DMS53 (cell line): ENCODE results near the gene ATP2B1.
A peak's percentile ranks its signal among the peaks of the same experiment; 100 is the strongest.

ENCODE experiments used
- DNase-seq: peaks from one replicate; lab custom pipeline; 2025; lab: John Stamatoyannopoulos, UW

The ATP2B1 gene

DNA sequence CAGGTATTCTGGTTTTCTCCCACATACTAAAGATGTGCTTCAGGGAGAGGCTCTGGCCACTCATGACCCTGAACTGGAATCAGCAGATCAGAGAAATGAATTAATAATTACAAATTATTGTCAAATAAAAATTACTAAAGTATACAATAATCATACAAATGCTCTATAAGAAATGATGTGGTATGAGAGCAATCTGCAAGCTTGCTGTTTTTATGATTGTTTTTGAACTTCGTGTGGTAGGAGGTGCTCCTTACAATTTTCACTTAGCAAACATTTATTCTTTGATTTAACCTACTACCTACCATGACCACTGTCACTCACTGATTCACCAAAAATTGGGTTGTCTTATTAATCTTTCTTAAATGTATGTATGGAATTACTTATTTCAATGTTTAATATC is 16.2 kb downstream of the ATP2B1 start:
- no peak for DNase-seq

DNA sequence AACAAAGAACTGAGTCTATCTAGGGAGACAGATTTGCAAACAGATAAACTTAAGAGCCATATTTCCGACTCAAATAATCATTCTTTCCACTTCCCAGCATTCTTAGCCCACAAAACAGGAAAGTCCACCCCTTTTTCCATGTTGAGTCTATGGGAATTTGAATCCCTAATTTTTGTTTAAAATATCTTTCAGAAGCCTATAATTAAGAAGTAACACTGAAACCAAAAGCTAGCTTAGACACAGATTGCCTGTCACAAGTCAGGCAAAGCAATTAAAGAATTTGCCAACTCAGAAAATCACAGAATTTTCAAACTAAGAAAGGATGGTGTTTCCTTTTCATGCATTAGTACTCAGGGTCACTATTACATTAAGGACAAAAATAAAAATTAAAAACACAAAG is 17.0 kb downstream of the ATP2B1 start:
- DNase-seq, result no peak

DNA sequence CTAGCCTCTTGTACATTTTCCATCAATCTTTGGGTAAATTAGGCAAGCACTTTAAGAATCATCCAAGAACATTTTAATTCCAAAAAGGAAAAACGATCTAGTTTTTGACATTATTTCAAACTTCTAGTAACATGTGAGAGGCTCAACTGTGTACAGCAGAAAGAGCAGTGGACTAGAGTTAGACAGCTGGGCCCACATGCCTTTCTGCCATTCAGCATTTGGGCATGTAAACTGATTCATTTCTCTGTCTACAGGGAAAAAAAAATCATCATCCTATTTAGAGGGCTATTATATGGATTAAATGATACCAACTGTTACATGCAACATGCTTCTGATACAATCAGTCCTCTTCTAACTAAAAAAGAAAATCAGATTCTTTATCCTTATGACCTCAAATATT is 17.7 kb downstream of the ATP2B1 start:
- DNase-seq, result no peak

DNA sequence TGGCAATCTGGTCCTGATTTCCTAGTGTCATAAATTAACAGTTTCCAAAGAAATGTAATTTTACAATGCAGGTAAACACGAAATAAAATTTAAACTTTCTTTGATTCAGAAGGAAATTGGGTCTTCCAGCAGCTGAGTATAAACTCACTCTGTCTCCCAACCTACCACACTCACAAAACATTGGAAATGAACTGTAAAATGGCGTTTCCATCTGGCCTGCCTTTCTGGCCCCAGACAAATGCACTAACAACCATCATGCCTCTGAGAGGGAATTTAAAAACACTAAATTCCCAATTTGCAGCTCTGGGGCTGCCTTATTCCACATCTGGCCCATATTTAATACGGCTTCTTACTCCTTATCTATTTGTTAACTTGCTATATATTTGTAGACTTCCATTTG is 19.3 kb downstream of the ATP2B1 start:
- DNase-seq, result no peak

DNA sequence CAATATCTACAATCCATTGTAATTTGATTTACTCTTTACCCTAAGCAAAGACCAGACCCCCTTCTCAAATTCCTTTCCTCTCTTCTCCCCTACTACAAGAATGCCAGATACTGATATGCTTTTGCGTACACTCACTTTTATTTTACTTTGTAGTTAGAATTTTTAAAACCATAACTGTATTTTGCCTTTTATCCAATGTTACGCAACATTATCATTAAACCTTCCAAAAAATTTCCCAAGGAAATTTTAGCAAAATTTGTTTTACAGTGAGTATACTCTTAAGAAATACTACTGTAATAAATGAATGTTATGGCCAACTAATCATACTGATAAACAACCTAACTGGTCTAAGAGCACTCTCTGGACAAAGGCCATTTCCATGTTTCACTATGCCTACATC is 22.3 kb downstream of the ATP2B1 start:
- DNase-seq, result no peak

DNA sequence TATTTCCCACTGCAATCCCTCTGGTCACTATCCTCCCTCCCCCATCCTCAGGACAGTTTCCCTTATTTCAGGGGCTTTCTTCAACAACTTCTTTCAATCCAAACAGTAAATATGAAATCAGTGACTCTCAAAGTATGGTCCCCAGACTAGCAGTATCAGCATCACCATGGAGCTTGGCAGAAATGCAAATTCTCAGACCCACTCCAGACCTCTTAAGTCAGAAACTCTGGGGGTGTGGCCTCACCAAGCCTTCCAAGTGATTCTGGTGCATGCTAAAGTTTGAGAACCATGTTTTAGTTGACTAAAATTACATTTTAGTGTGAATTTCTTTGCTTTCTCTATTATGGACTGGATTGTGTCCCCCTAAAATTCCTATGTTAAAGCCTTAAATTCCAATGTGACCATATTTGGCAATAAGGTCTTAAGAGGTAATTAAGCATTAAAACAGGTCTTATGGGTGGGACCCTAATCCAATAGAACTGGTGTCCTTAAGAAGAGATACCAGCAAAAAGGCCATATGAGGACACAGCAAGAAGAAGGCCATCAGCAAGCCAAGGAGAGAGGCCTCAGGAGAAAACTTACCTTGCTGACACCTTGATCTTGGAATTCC is 23.2 kb downstream of the ATP2B1 start:
- DNase-seq, result no peak

DNA sequence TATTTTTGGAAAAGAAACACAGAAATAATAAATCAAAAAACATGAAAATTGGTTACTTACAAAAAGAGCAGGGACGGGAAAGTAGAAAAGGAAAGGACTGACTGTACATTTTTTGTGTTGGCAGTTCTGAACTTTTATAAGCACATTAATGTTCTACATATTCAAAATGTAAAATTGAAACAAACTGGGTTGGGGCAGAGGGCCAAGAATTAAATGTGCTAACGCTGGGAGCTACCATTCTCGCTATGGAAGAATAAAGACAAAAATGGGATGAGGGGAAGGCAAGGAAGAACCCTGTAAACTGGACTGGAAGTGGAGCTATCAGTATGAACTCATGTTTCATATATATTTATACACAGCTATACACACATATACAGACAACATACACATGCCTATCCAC is 24.5 kb downstream of the ATP2B1 start:
- DNase-seq, result no peak

DNA sequence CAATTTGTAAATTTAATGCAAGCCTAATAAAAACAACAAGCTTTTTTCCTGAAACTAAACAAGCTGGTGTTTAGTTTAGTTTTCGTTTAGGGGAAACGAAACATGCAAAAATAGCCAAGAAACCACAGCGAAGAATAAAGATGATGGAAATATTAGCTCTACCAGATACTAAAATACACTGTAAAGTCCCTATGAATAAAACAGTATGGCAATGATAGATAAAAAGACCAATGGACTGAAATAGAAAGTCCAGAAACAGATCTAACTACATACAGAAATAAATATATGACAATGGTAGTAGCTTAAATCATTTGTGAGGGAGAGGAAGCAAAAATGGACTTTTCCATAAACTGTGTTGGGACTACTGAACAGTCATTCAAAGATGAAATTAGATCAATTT is 26.4 kb downstream of the ATP2B1 start:
- DNase-seq, result no peak

DNA sequence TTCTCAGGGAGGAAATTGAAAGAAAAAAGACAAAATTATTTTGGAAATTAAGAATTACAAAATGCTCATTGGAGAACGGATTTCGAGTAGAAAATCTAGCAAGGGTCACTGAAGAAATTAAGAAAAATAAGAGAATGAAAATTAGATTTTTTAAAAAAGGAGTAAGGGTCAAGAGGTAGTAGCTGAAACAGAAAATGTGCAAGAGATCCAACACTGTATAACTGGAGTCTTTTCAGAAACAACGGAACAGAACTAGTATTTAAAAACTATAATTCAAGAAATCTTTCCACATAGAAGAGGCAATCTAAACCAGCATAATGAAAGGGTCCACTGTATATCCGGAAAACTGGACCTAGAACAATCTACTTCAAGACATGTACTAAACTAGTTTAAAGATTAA is 28.2 kb downstream of the ATP2B1 start:
- no peak for DNase-seq

DNA sequence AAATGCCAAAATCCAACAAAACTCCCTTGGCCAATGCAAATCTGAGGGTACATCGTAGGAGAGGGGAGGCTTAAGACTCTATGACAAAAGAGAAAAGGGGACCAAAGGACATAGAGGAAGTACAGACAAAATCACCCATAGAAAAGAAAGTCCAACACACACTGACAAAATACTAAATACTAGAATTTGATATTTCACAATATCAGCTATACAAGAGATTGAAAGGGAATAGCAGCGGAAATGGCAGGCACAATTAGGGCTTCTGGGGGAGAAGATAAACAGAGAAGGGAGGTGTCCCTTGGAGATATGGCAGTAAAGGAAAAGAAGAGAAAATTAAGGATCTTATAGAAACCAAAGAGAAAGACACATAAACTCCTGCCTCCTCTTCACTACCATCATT is 29.0 kb downstream of the ATP2B1 start:
- no peak for DNase-seq

DNA sequence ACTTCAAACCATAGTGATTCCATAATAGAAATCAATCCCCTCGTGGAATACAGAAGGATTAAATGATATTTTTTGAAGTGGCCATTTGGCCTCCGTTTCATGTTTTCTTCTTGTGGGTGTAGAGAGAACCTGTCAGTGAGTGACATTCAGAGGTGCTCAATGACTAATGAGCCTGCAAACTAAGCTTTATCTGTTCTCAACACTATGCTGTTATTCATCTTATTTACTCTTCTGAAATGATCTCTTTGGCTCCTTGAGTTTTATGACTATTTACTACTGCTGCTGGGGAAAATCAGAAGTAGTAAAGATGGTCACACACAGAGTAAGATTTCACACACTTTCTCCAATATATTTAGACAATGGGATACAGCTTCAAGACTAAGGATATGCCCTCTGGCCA is 30.4 kb downstream of the ATP2B1 start:
- DNase-seq, result peak; percentile 11

DNA sequence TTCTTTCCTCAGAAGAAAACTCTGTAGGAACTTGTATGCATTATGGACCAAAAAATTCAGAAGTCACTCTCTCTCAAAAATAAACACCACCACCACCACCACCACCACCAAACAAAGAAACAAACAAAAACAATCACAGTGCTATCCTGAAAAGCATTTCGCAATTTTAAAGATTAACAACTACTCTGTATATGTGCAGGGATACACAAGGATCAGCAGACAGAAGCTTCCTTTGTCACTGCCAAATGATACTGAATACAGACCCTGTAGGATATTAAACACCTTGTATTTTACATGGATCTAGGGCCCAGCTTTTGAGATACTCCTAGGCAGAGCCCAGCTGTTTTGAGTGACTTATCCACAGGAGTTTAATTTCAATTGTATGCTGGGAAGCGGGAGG is 31.7 kb downstream of the ATP2B1 start:
- DNase-seq, result no peak

DNA sequence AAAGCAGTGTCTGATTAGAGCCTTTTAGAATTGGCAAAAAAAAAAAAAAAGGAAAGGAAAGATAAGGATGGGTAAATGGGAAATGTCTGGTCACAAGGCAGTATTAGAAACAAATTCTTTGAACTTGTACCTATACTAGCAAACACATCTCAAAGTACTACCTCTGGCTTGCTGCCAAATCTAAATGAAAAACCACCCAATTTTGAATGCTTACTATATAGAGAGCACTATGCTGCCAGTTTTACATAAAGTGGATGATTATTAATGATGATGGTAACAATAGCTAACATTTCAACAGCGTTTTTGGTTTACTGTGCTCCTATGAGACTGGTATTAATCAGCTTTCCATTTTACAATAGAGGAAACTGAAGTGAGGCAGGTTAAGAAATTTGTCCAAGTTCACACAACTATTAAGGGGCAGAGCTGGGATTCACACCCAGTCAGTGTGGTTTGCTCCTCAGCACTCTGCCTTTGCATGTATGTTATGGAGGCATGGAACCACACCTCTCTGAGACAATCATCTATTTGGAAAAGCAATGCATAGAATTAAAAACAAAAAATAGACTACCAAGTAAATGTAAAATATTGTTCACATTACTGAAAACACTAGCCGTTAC is 34.2 kb downstream of the ATP2B1 start:
- no peak for DNase-seq

DNA sequence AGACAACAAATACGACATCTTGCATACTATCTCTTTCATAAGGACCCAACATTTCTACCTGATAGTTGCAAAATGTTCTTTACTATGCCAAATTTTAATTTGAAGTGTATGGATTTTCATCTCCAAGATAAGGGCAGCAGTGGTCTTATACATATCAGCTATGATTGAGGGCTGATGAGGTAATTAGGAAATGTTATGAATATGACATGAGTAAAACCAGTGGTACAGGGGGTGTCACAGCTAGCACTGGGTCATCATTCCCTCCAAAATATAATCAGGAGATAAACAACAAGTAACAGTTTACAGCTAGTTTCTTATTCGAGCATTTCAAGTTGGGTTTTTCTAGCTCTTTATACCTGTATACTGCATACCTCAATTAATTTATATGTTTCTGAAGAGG is 35.0 kb downstream of the ATP2B1 start:
- DNase-seq, result no peak

DNA sequence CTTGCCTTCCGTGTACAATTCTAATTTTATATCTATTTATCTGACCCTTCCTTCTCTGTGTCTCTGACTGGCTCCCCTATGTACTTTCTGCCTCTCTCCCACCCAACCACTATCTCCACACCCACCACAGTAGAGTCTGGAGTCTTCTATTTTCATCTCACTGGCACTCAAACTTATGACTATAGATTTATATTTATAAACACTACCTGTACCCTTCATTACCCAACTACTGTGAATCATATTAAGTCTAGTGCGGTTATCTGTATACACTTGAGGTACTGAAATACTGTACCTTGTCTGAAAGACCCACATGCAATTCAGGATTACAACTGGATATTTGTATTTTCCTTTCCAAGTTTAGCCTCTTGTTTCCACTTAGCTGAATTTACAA is 36.1 kb downstream of the ATP2B1 start:
- DNase-seq, result no peak

DNA sequence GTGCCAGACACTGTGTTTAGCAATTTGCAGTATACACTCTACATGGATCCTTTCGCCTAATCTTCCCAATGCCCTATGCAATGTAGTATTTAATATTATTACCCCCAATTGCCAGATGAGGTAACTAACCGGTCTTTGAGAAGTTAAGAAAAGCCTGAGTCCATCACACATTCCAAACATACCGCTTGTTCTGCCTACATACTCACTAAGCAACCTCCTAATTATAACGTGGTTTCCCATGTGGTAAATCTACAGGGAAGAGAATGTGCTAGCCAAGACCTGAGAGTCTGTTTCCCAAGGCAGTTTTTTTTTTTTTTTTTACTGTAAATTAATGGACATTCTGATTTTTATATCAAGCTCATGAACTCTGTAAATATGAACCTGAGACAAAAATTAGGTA is 37.2 kb downstream of the ATP2B1 start:
- no peak for DNase-seq

DNA sequence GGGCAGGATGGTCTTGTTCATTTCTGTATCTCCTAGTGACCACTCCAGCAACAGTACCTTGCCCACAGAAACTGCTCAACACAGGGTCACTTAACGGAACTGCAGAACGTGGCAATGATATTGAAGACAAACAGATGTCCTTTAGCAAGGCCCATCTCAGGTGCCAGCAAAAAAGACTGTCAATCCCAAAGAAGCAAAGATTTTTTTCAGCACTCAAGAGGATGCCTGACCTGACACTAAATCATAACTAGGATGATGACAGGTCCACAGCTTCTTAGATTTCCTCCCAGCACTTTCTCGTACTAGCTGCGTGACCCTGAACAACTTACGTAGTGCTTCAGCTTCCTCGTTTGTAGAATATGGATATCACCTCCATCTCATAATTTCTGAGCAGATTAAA is 39.4 kb downstream of the ATP2B1 start:
- DNase-seq, result no peak

DNA sequence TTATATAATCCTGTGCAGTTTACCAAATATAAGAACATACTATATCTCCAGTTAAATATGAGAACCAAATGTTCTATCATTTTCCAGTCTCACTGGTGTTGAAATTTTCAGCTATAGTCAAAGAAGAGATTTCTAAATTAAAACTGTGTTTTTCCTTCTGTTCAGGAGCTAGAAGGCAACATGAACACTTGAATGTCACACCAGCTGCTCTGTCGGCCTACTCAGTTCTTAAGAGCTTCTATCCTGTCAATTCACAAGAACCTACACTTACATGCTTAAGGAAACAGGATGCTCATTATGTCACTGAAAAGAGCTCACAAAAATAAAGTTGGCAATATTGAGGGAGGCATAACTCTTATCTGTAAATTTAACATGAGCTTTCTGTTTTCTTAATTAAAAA is 43.1 kb downstream of the ATP2B1 start:
- DNase-seq, result no peak

DNA sequence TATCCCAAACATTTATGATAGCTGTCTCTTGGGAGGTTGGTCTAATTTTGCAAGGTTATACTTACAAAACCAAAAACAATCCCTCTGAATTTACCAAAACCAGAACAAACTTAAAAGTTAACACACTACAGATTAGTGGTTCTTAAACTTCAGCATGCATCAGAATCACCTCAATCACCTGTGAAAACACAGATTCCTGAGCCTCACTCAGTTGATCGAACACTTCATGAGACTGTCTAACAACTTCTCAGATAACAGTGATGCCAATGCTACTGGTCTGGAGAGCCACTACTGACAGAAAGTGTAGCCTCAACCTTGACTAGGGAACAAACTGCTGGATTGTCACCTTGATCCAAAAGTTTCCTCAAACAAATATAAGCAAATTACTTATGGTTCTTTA is 44.2 kb downstream of the ATP2B1 start:
- no peak for DNase-seq

DNA sequence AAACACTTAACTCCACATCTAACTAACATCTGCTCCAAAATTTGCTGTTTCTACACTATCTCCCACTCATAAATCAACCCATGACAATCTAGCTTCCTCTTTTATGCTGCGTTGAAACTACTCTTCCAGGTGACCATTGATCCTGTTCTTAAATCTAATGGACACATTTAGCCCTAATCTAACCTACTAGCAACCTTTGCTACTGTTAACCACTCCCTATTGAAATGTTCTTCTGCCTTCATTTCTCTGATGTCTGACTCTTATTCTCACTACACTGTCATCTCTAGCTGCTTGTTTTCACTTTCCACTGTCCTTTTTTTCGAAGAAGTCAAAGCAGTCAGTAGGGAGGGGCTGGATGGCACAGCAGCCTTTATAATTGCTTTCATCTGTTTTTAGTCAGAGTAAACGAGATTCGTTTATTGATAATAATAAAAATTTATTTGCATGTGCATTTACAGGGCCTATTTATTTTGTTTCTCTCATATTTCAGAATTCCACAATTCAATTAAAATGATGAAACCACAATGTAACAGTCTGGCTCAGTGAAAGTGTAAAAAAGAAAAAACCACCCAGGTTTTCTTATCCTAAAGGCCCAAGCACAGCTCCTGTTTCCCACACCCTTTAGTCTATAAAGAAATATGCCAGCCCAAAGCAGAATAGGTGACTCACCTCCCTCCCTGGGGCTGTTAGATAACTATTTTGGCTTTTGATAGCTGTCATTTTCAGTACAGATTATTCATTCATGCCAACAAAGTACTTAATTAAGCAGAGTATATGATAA is 44.9 kb downstream of the ATP2B1 start:
- no peak for DNase-seq

DNA sequence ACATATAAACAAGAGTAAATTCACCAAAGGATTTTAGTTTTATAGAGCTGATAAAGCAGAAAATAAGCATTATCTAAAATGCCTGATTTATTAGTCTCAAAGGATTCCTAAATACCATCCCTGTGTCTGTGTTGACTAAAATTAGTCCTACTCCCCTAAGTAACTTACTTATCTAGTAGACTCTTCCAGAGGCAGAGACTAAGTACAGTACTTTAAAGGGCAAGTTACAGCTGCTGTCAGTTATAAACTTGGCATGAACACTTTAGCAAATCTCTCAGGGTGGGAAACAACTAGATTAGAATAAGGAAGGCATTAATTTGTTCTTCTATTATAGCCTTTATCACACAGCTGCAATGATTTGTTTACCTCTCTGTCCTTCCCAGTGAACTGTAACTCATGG is 46.0 kb downstream of the ATP2B1 start:
- DNase-seq, result no peak

DNA sequence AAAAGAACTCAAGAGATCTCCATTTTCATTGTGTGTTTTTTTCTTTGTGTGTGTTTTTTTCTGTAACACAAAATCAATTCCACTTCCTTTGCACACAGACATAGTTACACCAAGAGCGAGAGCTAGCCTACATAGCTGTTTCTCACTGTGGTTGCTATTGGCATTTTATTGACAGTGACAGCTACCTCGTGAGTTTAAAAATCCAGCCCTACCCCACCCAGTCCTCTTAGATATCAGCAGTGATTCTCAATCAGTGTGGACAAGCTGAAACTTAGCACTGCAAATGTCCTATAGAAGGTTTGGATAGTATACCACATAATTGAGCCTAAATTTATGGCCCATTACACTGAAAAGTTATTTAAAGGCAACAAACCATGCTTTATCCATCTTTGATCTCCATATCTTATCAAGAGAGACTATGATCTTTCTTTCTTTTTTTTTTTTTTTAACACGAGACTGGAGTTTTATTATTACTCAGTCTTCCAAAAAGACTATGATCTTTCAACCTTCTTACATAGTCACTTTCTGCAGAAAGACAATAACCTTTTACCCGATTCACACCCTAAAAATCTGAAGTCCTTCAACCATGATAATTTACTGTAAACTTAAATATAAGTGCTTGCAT is 46.8 kb downstream of the ATP2B1 start:
- DNase-seq, result no peak

DNA sequence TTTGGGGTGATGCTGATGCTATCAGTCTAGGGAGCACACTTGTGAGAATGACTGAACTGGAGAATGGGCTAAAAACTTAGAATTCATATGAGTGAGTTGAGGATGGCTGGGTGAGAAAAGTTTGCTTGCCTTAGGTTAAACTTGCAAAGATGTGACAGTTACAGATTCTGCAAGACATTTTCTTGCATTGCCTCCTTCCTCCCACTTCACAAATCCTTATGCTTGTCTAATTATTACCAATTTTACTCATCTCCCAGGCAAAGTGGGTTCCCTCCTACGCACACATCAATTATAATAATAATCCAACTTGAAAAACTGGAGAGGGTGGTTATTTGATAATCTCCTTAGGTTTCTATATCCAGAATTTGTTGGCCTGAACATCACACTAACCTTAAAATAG is 50.9 kb downstream of the ATP2B1 start:
- no peak for DNase-seq
